Prostate gland (tissue), 2 donors: Measurements from ENCODE around the gene LRRTM4. TPM values are rescaled to one million over a fixed set of nuclear protein-coding genes. Genes with fewer than 3 reads are reported as not detected.

Source experiments
- DNase-seq: peaks from one replicate; pipeline ENCODE4 v3.0.0-alpha.2; 2019; ENCODE audit warnings: low spot score
- H3K27ac ChIP-seq, 2 donors: fragments of 200-600 bp; sonication (generic); 2 replicates each; pipeline ENCODE4 v1.5.1; 2017 to 2019
- H3K27me3 ChIP-seq: fragments of 200-600 bp; sonication (generic); replicated peaks from 2 replicates; pipeline ENCODE4 v1.5.1; 2019; ENCODE audit not compliant: insufficient read depth
- H3K36me3 ChIP-seq, 2 donors: fragments of 200-600 bp; sonication (generic); 1 replicate in 1 of 2; 2 replicates in 1 of 2; pipeline versions ENCODE4 v1.5.1 to v1.8.1; 2017 to 2019
- H3K4me1 ChIP-seq: fragments of 200-600 bp; sonication (generic); replicated peaks from 2 replicates; pipeline ENCODE4 v1.5.1; 2019
- H3K4me3 ChIP-seq, 2 donors: fragments of 200-600 bp; sonication (generic); 2 replicates each; pipeline ENCODE4 v1.5.1; 2017 to 2019
- H3K9me3 ChIP-seq: fragments of 200-600 bp; sonication (generic); 2 replicates; pipeline ENCODE4 v1.5.1; 2017
- CTCF ChIP-seq, 4 experiments: fragments of 200-600 bp in 2 of 4; fragments of 450-650 bp in 2 of 4; sonication (generic) in 2 of 4; IDR thresholded peaks; 1 replicate in 3 of 4; 2 replicates in 1 of 4; pipeline ENCODE4 v1.5.1; 2016 to 2019; ENCODE audit warnings: antibody characterized with exemption in 4 of 4, mild to moderate bottlenecking in 2 of 4, moderate library complexity in 2 of 4
- POLR2A ChIP-seq: fragments of 450-650 bp; IDR thresholded peaks from one replicate; pipeline ENCODE4 v1.6.1; 2016; ENCODE audit warnings: antibody characterized with exemption, mild to moderate bottlenecking
- POLR2AphosphoS5 ChIP-seq: sonication (generic); formaldehyde crosslinking; IDR thresholded peaks from one replicate; pipeline ENCODE4 v1.6.1; 2017; ENCODE audit warnings: antibody characterized with exemption
- WGBS: methylation state at CpG from one replicate; pipeline ENCODE4 v1.1.5; 2018; 5-methylcytosine and 5-hydroxymethylcytosine counted together
- intact Hi-C: fragments of 100-400 bp; cut with DNase I; formaldehyde crosslinking; loops from one replicate; pipeline ENCODE4 v1.14.2; 2022
- total RNA-seq, 2 donors: library from RNA; depleted of rRNA; stranded (reverse); fragments of >200 nt; gene quantifications; one replicate each; pipeline ENCODE4 v1.1.0, GENCODE V29; 2016

Gene LRRTM4
- 1 to 10 TPM in 1 of 2 donors, under 1 TPM in 1; 0.09 to 6.2 TPM for total RNA-seq

GRCh38 chr2:77521931-77522470 lies at the start of gene LRRTM4:
Gene LRRTM4 (minus strand): TSS chr2:77522376.
- H3K4me3 ChIP-seq = no peak within 1 kb of the TSS
- intact Hi-C loops = no loop called here
- no peaks in the 10 kb centered on the region for H3K4me1 ChIP-seq
- H3K9me3 ChIP-seq = no peaks in the 10 kb centered on the region
- no peaks in the 10 kb centered on the region for H3K36me3 ChIP-seq
- H3K27ac ChIP-seq = no peak within 1 kb of the TSS
- no peak for TF ChIP-seq CTCF (IDR thresholded peaks at IDR 0.05)
- TF ChIP-seq POLR2A = no peak
- TF ChIP-seq POLR2AphosphoS5 = no peak
- DNase-seq = no peak
- H3K27me3 ChIP-seq = no peaks in the 10 kb centered on the region
- 31% methylated on average over 4 of the region's 4 CpGs for WGBS

DNA sequence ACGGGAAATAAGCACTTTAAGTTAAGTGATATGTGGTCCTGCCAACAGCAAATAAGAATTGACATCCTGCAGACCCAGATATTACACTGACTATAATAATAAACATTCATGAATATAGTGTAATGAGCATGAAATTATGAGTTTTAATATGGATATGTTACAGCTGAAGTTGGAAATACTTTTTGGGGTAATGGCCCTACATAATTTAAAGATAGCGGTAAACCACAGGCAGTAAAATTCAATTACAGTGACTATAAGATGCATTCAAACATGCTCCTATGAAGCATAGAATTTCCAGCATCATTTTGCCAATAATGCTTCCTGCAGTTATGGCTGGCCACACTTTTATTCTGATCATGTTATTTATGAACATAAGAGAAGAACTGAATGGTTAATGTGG lies 49.4 kb upstream of the LRRTM4 start:
- H3K27ac ChIP-seq = no peak overlapping the region
- intact Hi-C loops = no loop called here
- no peaks in the 10 kb centered on the region for H3K9me3 ChIP-seq
- TF ChIP-seq CTCF (IDR thresholded peaks at IDR 0.05) (no peak), POLR2A (no peak), POLR2AphosphoS5 (no peak)
- H3K27me3 ChIP-seq = no peaks in the 10 kb centered on the region
- no peak for DNase-seq
- H3K36me3 ChIP-seq = no peaks in the 10 kb centered on the region
- H3K4me3 ChIP-seq = no peak overlapping the region
- H3K4me1 ChIP-seq = no peaks in the 10 kb centered on the region
- WGBS = 88% methylated on average over 2 of the region's 2 CpGs

- Histone ChIP-seq H3K27ac (no peak overlapping the region), H3K4me3 (no peak overlapping the region), H3K27me3 (no peaks in the 10 kb centered on the region), H3K36me3 (no peaks in the 10 kb centered on the region), H3K9me3 (no peaks in the 10 kb centered on the region), H3K4me1 (no peaks in the 10 kb centered on the region)
- intact Hi-C loops = no loop called here
- 7% methylated on average over 2 of the region's 2 CpGs for WGBS
- TF ChIP-seq POLR2A = no peak
- no peak for TF ChIP-seq CTCF (IDR thresholded peaks at IDR 0.05)
- no peak for TF ChIP-seq POLR2AphosphoS5
- no peak for DNase-seq
These were observed 45.5 kb upstream of the LRRTM4 start for GRCh38 chr2:77567723-77568122.

DNA sequence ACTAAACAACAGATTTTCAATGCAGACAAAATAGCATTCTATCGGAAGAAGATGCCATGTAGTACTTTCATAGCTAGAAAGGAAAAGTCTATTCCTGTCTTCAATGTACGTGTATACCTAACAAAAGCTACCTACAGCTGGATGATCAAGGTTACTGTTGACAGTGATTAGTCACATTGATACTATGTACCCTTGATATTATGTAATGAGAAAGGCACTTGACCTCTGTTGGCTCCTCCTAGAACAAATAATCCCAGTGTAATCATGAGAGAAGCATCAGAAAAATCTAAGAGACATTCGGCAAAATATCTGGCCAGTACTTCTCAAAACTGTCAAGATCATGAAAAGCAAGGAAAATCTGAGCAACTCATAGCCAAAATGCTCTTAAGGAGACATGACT lies 44.4 kb upstream of the LRRTM4 start:
- WGBS = 74% methylated on average over 3 of the region's 3 CpGs
- Histone ChIP-seq H3K27ac (no peak overlapping the region), H3K36me3 (no peaks in the 10 kb centered on the region), H3K4me3 (no peak overlapping the region), H3K27me3 (no peaks in the 10 kb centered on the region), H3K9me3 (no peaks in the 10 kb centered on the region), H3K4me1 (no peaks in the 10 kb centered on the region)
- intact Hi-C loops = no loop called here
- no peak for DNase-seq
- TF ChIP-seq CTCF (IDR thresholded peaks at IDR 0.05) = no peak
- TF ChIP-seq POLR2AphosphoS5 = no peak
- TF ChIP-seq POLR2A = no peak

- 47% methylated on average over 1 of the region's 1 CpG for WGBS
- Histone ChIP-seq H3K4me1 (no peaks in the 10 kb centered on the region), H3K9me3 (no peaks in the 10 kb centered on the region), H3K27me3 (no peaks in the 10 kb centered on the region), H3K36me3 (no peaks in the 10 kb centered on the region), H3K27ac (no peak overlapping the region), H3K4me3 (no peak overlapping the region)
- intact Hi-C loops = no loop called here
- TF ChIP-seq CTCF (IDR thresholded peaks at IDR 0.05) = no peak
- no peak for DNase-seq
These were observed 44.0 kb upstream of the LRRTM4 start for GRCh38 chr2:77566131-77566530.
